ENCODE measurements around the gene LNPK. TPM values are rescaled to one million over a fixed set of nuclear protein-coding genes. Genes with fewer than 3 reads are reported as not detected.

The LNPK gene
- total RNA-seq, 1 donor: 55.0 TPM

GRCh38 chr2:175981551-175981950 is 20.5 kb downstream of the LNPK start:
- no peak for TF ChIP-seq CTCF (IDR thresholded peaks at IDR 0.05; ENCODE audit: extremely low read depth, low read depth, low read length)
- no peak overlapping the region for H3K27ac ChIP-seq (ENCODE audit: low read depth, low read length)

GRCh38 chr2:175976391-175977157 is 25.5 kb downstream of the LNPK start:
- H4K20me1 ChIP-seq (ENCODE audit: insufficient read depth, low read length): no peaks in the 10 kb centered on the region
- H3K27me3 ChIP-seq (ENCODE audit: insufficient read depth, low read length): no peaks in the 10 kb centered on the region
- H2AFZ ChIP-seq (ENCODE audit: low read length): no peak overlapping the region
- no peaks in the 10 kb centered on the region for H3K9me3 ChIP-seq (ENCODE audit: low read depth, low read length)
- peak; percentile 3 for DNase-seq (ENCODE audit: insufficient read length, low spot score, missing footprints)
- TF ChIP-seq CTCF (IDR thresholded peaks at IDR 0.05; ENCODE audit: extremely low read depth, low read depth, low read length): no peak
- H3K27ac ChIP-seq (ENCODE audit: low read depth, low read length): no peak overlapping the region
- H3K36me3 ChIP-seq (ENCODE audit: insufficient read depth, low read length): peaks cover 7% of the 10 kb centered on the region
- H3K79me2 ChIP-seq (ENCODE audit: insufficient read depth, low read length): no peaks in the 10 kb centered on the region
- H3K4me1 ChIP-seq (ENCODE audit: insufficient read depth, low read length): peaks cover 8% of the 10 kb centered on the region
- H3K4me2 ChIP-seq (ENCODE audit: insufficient read depth, low read length): no peak overlapping the region
- H3K4me3 ChIP-seq (ENCODE audit: insufficient read depth, low read length): no peak overlapping the region

More at GRCh38 chr2:175981551-175981950, 20.5 kb downstream of the LNPK start:
- no peak for DNase-seq (ENCODE audit: insufficient read length, low spot score, missing footprints)
- H3K4me2 ChIP-seq (ENCODE audit: insufficient read depth, low read length): no peak overlapping the region
- peaks cover 6% of the 10 kb centered on the region for H3K4me1 ChIP-seq (ENCODE audit: insufficient read depth, low read length)
- no peaks in the 10 kb centered on the region for H4K20me1 ChIP-seq (ENCODE audit: insufficient read depth, low read length)
- no peak overlapping the region for H2AFZ ChIP-seq (ENCODE audit: low read length)
- H3K27me3 ChIP-seq (ENCODE audit: insufficient read depth, low read length): no peaks in the 10 kb centered on the region
- no peak overlapping the region for H3K4me3 ChIP-seq (ENCODE audit: insufficient read depth, low read length)
- H3K9me3 ChIP-seq (ENCODE audit: low read depth, low read length): no peaks in the 10 kb centered on the region
- peaks cover 7% of the 10 kb centered on the region for H3K36me3 ChIP-seq (ENCODE audit: insufficient read depth, low read length)
- no peaks in the 10 kb centered on the region for H3K79me2 ChIP-seq (ENCODE audit: insufficient read depth, low read length)

- no peaks in the 10 kb centered on the region for H3K27me3 ChIP-seq (ENCODE audit: insufficient read depth, low read length)
- peaks cover 8% of the 10 kb centered on the region for H3K4me1 ChIP-seq (ENCODE audit: insufficient read depth, low read length)
- no peaks in the 10 kb centered on the region for H4K20me1 ChIP-seq (ENCODE audit: insufficient read depth, low read length)
- no peaks in the 10 kb centered on the region for H3K79me2 ChIP-seq (ENCODE audit: insufficient read depth, low read length)
- no peak overlapping the region for H3K4me2 ChIP-seq (ENCODE audit: insufficient read depth, low read length)
- H3K27ac ChIP-seq (ENCODE audit: low read depth, low read length): no peak overlapping the region
- DNase-seq (ENCODE audit: insufficient read length, low spot score, missing footprints): no peak
- peaks cover 2% of the 10 kb centered on the region for H3K36me3 ChIP-seq (ENCODE audit: insufficient read depth, low read length)
- TF ChIP-seq CTCF (IDR thresholded peaks at IDR 0.05; ENCODE audit: extremely low read depth, low read depth, low read length): no peak
- H3K4me3 ChIP-seq (ENCODE audit: insufficient read depth, low read length): no peak overlapping the region
- H2AFZ ChIP-seq (ENCODE audit: low read length): no peak overlapping the region
- H3K9me3 ChIP-seq (ENCODE audit: low read depth, low read length): no peaks in the 10 kb centered on the region
These were observed 28.7 kb downstream of the LNPK start for GRCh38 chr2:175973373-175973772.

- H3K4me2 ChIP-seq (ENCODE audit: insufficient read depth, low read length): no peak overlapping the region
- H3K4me1 ChIP-seq (ENCODE audit: insufficient read depth, low read length): no peaks in the 10 kb centered on the region
- H3K9me3 ChIP-seq (ENCODE audit: low read depth, low read length): no peaks in the 10 kb centered on the region
- no peaks in the 10 kb centered on the region for H4K20me1 ChIP-seq (ENCODE audit: insufficient read depth, low read length)
- DNase-seq (ENCODE audit: insufficient read length, low spot score, missing footprints): no peak
- no peaks in the 10 kb centered on the region for H3K79me2 ChIP-seq (ENCODE audit: insufficient read depth, low read length)
- H3K36me3 ChIP-seq (ENCODE audit: insufficient read depth, low read length): no peaks in the 10 kb centered on the region
- no peak overlapping the region for H2AFZ ChIP-seq (ENCODE audit: low read length)
- H3K4me3 ChIP-seq (ENCODE audit: insufficient read depth, low read length): no peak overlapping the region
- TF ChIP-seq CTCF (IDR thresholded peaks at IDR 0.05; ENCODE audit: extremely low read depth, low read depth, low read length): no peak
- H3K27me3 ChIP-seq (ENCODE audit: insufficient read depth, low read length): no peaks in the 10 kb centered on the region
- no peak overlapping the region for H3K27ac ChIP-seq (ENCODE audit: low read depth, low read length)
These were observed 35.2 kb downstream of the LNPK start for GRCh38 chr2:175966839-175967238.
